Breast epithelium (tissue), 4 donors: ENCODE results near the gene ARMH4. TPM values are rescaled to one million over a fixed set of nuclear protein-coding genes. Genes with fewer than 3 reads are reported as not detected.

ENCODE experiments used
- DNase-seq, 2 donors: peaks; one replicate each; pipeline ENCODE4 v3.0.0-alpha.2; 2019; ENCODE audit warnings: low spot score in 2 of 2
- H3K27ac ChIP-seq, 2 donors: fragments of 200-600 bp; sonication (generic) in 1 of 2; one replicate each; pipeline ENCODE4 v1.5.1; 2016 to 2019; ENCODE audit warnings: mild to moderate bottlenecking in 1 of 2
- H3K27me3 ChIP-seq, 2 donors: fragments of 200-600 bp; sonication (generic) in 1 of 2; one replicate each; pipeline versions ENCODE4 v1.5.1 to v1.6.0; 2017 to 2019; ENCODE audit warnings: control low read depth in 1 of 2, mild to moderate bottlenecking in 1 of 2
- H3K36me3 ChIP-seq: fragments of 200-600 bp; one replicate; pipeline ENCODE4 v1.5.1; 2019
- H3K4me1 ChIP-seq, 2 donors: fragments of 200-600 bp; sonication (generic); one replicate each; pipeline ENCODE4 v1.5.1; 2016 to 2019; ENCODE audit warnings: control low read depth in 1 of 2
- H3K4me3 ChIP-seq, 3 donors: fragments of 200-600 bp; sonication (generic); 1 replicate in 2 of 3; 2 replicates in 1 of 3; pipeline ENCODE4 v1.5.1; 2016 to 2019; ENCODE audit warnings: mild to moderate bottlenecking in 3 of 3, moderate library complexity in 2 of 3
- H3K9me3 ChIP-seq, 2 donors: fragments of 200-600 bp; sonication (generic) in 1 of 2; one replicate each; pipeline ENCODE4 v1.5.1; 2016 to 2019; ENCODE audit warnings: control low read depth in 1 of 2
- POLR2A ChIP-seq: fragments of 450-650 bp; IDR thresholded peaks from one replicate; pipeline ENCODE4 v1.6.1; 2016; ENCODE audit warnings: antibody characterized with exemption, mild to moderate bottlenecking, moderate library complexity
- POLR2AphosphoS5 ChIP-seq, 3 donors: sonication (generic); formaldehyde crosslinking; IDR thresholded peaks; one replicate each; pipeline ENCODE4 v1.6.1; 2017; ENCODE audit warnings: antibody characterized with exemption in 3 of 3
- intact Hi-C: fragments of 100-400 bp; cut with DNase I; formaldehyde crosslinking; loops from one replicate; pipeline ENCODE4 v1.15.1; 2023; ENCODE audit warnings: low total_unique reads
- total RNA-seq, 3 donors: library from RNA; depleted of rRNA; stranded (reverse); fragments of >200 nt; gene quantifications; one replicate each; pipeline ENCODE4 v1.1.0, GENCODE V29; 2016
- TF ChIP-seq, protein P1 (sequence below), 3 donors: fragments of 450-650 bp; IDR thresholded peaks; one replicate each; pipeline ENCODE4 v1.5.1; 2016 to 2017; ENCODE audit warnings: antibody characterized with exemption in 3 of 3, mild to moderate bottlenecking in 3 of 3, moderate library complexity in 3 of 3

Gene ARMH4
- total RNA-seq, 3 donors from 2014 or later: 3.9 to 6.4 (median 5.4) TPM

DNA sequence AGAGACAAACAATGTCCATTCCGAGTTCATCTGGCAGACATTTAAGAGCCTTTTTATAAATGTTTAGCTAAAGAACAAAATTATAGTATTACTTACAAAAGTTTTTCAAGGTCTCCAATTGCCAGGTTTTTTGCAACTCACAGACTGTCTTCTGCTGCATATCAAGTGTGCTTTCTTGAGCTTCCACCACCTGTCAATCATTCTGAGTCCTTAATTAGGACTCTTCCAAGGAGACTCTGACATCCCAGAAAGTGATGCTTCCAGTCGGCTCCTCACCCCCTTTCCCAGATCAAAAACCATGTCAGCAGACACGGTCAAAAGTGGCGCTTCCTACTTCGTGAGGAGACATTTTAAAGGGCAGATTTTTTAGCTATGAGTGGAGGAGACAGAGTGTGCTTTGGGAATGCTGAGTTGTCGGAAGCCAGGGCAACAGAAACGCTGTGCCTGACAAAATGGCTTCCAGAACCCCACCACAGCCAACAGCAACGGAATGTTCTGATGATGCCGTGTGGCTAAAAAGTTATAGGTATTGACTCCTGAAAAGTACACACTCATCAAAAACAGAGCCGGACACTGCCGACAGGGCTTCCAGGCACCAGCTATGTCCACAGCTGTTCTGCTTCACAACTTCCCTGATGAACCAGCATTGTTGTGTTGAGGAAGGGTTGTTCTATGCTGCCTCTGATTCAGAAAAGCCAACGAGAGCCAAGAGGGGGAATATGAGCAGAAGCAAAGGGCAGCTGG is 170.0 kb downstream of the ARMH4 start:
- no peaks in the 10 kb centered on the region for H3K27me3 ChIP-seq
- no peaks in the 10 kb centered on the region for H3K9me3 ChIP-seq
- intact Hi-C loops: no loop called here
- H3K4me3 ChIP-seq: no peak overlapping the region
- no peaks in the 10 kb centered on the region for H3K36me3 ChIP-seq
- TF ChIP-seq, protein P1, sequence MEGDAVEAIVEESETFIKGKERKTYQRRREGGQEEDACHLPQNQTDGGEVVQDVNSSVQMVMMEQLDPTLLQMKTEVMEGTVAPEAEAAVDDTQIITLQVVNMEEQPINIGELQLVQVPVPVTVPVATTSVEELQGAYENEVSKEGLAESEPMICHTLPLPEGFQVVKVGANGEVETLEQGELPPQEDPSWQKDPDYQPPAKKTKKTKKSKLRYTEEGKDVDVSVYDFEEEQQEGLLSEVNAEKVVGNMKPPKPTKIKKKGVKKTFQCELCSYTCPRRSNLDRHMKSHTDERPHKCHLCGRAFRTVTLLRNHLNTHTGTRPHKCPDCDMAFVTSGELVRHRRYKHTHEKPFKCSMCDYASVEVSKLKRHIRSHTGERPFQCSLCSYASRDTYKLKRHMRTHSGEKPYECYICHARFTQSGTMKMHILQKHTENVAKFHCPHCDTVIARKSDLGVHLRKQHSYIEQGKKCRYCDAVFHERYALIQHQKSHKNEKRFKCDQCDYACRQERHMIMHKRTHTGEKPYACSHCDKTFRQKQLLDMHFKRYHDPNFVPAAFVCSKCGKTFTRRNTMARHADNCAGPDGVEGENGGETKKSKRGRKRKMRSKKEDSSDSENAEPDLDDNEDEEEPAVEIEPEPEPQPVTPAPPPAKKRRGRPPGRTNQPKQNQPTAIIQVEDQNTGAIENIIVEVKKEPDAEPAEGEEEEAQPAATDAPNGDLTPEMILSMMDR (IDR thresholded peaks at IDR 0.05): no peak
- no peak for TF ChIP-seq POLR2AphosphoS5 (IDR thresholded peaks at IDR 0.05)
- TF ChIP-seq POLR2A: no peak
- no peak for DNase-seq
- no peak overlapping the region for H3K27ac ChIP-seq
- no peaks in the 10 kb centered on the region for H3K4me1 ChIP-seq

- Histone ChIP-seq H3K36me3 (no peaks in the 10 kb centered on the region), H3K4me1 (no peaks in the 10 kb centered on the region), H3K4me3 (no peak overlapping the region), H3K27me3 (no peaks in the 10 kb centered on the region), H3K27ac (no peak overlapping the region), H3K9me3 (no peaks in the 10 kb centered on the region)
- intact Hi-C loops: no loop called here
- no peak for DNase-seq
- TF ChIP-seq POLR2AphosphoS5 (IDR thresholded peaks at IDR 0.05): no peak
Observed at GRCh38 chr14:57979376-57980048, 172.5 kb downstream of the ARMH4 start.

DNA sequence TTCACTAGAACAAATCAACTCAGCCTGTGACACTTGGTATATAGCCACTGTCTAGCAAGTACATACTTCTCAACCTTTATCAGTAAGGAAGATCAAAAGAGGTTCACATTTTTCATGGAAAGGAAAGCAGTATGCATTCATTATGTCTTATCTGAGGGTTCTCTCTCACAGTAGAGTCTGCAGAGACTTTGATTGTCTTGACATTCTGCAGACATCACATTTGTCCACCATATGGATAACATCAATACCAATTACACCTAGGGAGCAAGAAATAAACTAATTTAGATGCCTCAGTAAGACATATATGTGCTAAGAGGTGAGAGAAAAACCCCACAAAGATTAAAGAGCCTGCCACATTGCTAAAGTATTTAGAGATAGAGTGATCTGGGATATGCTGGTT is 175.3 kb downstream of the ARMH4 start:
- intact Hi-C loops: no loop called here
- Histone ChIP-seq H3K9me3 (no peaks in the 10 kb centered on the region), H3K4me3 (no peak overlapping the region), H3K27me3 (no peaks in the 10 kb centered on the region), H3K4me1 (no peaks in the 10 kb centered on the region), H3K36me3 (no peaks in the 10 kb centered on the region), H3K27ac (no peak overlapping the region)
- DNase-seq: no peak
- TF ChIP-seq POLR2AphosphoS5 (IDR thresholded peaks at IDR 0.05): no peak
- TF ChIP-seq, protein P1 (IDR thresholded peaks at IDR 0.05): no peak
- TF ChIP-seq POLR2A: no peak

DNA sequence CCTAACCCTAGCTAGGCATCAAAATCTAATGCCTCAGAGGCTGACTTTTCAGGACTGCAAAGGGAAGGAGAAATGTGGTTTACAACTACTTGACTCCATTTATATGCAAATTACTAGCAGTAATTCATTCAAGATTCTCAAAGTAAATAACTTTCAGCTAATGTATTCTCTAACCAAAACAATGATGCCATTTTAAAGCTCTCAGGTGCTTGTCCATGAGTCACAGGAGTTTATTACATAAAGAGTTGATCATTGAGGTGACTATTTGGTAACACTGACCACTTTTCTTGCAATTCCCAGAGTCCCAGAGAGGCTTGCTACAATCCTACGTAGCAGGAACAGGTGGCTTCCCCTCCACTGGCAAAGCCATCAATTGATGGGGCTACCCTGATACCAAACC is 177.1 kb downstream of the ARMH4 start:
- H3K27ac ChIP-seq: no peak overlapping the region
- no peaks in the 10 kb centered on the region for H3K36me3 ChIP-seq
- H3K4me1 ChIP-seq: no peaks in the 10 kb centered on the region
- no peaks in the 10 kb centered on the region for H3K27me3 ChIP-seq
- TF ChIP-seq, protein P1 (IDR thresholded peaks at IDR 0.05): no peak
- TF ChIP-seq POLR2A: no peak
- TF ChIP-seq POLR2AphosphoS5 (IDR thresholded peaks at IDR 0.05): no peak
- no peak for DNase-seq
- no peaks in the 10 kb centered on the region for H3K9me3 ChIP-seq
- intact Hi-C loops: no loop called here
- no peak overlapping the region for H3K4me3 ChIP-seq

GRCh38 chr14:57970594-57970993 is 181.4 kb downstream of the ARMH4 start:
- intact Hi-C loops: no loop called here
- Histone ChIP-seq H3K27ac (no peak overlapping the region), H3K4me1 (no peaks in the 10 kb centered on the region), H3K27me3 (no peaks in the 10 kb centered on the region), H3K36me3 (no peaks in the 10 kb centered on the region), H3K4me3 (no peak overlapping the region), H3K9me3 (no peaks in the 10 kb centered on the region)
- no peak for TF ChIP-seq POLR2AphosphoS5 (IDR thresholded peaks at IDR 0.05)
- TF ChIP-seq, protein P1 (IDR thresholded peaks at IDR 0.05): no peak
- DNase-seq: no peak
